Fibroblast of skin of right quadriceps (primary cell): ENCODE data around the gene RNF181.
"Not testable (repeated sequence)": the region's sequence is repeated elsewhere in the genome, so short reads cannot be mapped to it uniquely, and the experiment has no call there.

Source experiments
- DNase-seq: peaks from one replicate; pipeline ENCODE4 v3.0.0-alpha.2; 2013

RNF181 gene, protein sequence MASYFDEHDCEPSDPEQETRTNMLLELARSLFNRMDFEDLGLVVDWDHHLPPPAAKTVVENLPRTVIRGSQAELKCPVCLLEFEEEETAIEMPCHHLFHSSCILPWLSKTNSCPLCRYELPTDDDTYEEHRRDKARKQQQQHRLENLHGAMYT

DNA sequence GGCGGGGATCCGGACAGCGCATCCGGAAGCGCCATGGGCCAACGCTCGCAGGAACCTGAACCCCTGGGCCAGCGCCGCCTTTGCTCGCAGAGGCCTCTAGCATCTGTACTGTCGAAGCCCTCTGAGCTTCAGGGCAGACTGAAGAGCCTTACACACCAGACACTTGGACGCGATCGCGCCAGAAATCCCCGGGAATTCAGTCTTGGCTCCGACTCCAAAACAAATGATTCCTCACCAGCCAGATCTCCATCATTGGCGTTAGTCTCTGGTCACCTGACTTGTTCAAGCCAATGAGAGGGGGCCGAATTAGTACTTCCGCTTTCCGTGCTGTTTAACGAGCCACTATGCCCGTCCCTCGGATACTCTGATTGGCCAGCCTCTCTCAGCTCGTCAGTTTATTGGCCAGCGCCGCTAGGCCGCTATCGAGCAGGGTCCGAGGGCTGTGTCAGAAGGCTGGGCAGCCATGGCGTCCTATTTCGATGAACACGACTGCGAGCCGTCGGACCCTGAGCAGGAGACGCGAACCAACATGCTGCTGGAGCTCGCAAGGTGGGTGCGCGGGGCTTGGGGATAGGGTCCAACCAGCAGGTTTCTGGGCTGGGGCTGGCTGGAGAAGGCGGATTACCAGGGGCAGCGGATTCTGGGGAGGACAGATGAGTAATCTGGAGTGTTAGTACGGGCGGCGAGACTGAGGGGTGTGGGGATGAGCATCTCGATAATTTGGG is at the start of gene RNF181:
RNF181 (plus strand) TSS at position 445 of the 725 bp plus-strand sequence; CDS start at position 464, 19 bp downstream.
- peak; percentile 98 for DNase-seq

DNA sequence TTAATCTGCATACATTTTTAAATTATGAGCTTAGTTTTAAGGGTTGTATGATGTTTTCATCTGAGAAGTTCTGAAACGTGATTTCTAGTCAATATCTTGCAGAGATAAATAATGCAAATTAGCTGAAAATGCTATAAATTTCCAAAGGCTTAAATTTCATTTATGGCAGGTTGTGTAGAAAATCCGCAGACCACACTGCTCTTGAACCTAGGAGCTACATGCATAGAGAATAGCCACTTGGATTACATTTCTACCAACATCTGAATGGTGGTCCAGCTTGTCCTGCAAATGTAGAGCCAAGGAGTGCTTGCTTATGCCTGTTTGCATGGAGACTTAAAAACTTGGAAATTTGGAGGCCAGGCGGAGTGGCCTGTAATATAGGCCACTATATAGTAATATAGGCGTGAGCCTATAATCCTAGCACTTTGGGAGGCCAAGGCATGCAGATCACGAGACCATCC is 49.7 kb upstream of the RNF181 start:
- DNase-seq: no peak

DNA sequence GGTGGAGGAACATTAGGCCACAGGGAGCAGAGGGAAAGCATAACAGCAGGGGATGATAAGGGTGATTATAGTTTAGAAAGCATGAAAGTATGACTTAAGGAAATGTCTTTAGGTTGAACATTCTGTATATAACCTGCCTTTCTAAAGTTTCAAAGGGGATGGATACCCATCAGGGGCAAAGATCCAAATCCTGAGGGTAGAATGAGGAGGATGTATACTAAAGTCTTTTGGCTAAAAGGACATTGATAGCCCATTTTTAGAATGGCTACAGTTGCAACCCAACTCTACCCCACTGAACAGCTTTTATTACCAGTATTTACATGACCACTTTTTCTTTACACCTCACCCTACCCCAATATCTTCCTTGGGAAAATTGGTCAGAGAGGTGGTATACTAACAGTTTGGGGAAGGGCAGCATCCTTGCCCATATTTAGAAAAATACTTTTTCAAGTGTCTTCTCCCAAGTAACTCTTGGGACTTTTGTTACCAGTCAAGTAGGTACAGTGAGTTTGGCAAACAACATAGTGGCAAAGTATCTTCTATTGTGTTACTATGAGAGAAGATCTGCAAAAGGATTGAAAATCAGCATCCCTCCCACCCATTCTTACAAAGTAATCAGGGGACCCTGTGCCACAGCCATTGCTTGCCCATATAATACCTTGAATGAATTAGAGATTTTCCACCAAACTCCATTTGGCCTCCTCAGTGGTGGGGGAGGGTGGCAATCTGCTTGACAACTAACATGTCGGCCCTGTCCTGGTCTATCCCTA is 48.3 kb upstream of the RNF181 start:
- DNase-seq: no peak

DNA sequence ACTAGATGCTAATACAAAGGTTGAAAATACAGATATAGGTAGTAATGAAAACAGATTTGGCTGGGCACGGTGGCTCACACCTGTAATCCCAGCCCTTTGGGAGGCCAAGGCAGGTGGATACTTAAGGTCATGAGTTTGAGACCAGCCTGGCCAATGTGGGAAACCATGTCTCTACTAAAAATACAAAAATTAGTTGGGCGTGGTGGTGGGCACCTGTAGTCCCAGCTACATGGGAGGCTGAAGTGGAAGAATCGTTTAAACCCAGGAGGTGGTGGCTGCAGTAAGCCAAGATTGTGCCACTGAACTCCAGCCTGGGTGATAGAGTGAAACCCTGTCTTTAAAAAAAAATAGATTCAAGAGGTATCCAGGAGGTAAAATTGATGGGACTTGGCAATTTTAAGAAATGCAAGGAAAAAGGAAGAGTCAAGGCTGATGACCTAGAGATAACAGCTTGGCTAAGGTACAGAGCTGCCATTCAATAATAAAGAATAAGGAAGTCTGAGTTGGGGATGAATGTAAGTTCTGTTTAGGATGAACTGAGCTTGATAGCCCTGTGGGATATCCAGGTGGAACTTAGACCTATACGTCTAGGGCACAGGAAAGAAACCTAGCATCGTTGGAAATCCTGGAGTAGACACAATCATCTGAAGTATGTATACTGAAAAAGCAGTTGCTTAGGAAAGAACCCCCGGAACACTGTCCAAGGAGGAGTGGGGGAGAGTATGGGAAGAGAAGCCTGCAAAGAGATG is 47.5 kb upstream of the RNF181 start:
- DNase-seq: no peak

DNA sequence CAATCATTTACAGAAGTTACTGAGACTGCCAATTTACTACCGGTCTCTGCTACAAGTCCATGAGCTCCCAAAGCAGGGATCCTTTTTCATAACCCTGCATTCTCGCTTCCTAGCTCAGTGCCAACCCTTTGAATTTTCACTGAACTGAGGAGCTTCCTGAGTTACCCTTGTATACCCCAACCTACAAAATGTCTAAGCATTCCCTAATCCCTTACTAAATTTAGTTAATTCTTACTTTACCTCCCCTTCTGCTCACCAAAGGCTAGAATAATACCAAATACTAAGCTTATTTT is 47.0 kb upstream of the RNF181 start:
- DNase-seq: no peak

DNA sequence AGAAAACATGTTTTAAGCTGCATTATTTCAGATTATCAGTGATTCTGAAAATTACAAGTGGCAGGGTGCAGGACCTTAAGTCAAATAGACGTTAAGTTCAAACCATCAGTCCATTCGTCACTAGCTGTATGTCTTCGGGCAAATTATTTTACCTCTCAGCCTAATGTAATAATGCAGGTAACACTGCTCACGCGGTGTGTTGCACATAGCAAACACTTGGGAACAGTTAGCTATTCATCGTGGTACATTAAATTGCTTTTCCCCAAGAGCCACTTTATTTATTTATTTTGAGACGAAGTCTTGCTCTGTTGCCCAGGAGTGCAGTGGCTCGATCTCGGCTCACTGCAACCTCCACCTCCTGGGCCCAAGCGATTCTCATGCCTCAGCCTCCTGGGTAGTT is 46.5 kb upstream of the RNF181 start:
- no peak for DNase-seq

DNA sequence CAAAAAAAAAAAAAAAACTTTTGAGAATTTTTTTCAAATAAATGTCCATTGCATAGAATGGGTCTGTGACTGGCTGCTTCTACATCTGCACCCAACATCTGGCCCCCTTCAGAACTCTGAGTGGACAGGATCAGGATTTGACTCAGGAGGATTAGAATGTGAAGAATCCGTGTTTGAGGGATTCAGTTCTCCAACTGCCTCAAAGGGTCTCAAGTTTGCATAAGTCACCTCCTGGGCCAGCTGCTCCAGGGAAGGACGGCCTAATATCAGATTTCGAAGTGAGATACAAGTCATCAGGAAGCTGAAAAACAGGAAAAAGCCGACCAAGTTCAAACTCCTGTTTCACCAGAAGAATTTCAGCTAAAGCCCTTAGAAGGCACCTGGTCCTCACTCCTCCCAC is 45.7 kb upstream of the RNF181 start:
- peak; percentile 93 for DNase-seq

DNA sequence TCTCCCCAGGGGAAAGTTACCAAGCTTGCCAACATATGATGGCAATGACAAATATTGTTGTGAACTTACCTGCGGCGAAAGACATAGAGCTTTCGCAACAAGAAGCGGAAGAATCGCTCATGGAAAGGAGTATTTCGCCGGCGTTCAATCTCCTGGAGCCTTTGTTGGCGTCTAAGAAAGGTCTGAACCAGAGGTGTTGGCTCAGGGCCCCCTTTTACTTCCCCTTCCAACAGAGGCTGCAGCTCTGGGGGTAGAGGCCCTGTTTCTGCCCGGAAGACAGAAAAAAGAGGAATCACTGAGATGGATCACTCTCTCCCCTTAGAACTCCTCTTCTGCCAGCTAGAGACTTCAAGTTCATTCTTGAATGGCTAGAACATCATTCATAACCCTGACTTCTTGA is 45.1 kb upstream of the RNF181 start:
- DNase-seq: no peak

DNA sequence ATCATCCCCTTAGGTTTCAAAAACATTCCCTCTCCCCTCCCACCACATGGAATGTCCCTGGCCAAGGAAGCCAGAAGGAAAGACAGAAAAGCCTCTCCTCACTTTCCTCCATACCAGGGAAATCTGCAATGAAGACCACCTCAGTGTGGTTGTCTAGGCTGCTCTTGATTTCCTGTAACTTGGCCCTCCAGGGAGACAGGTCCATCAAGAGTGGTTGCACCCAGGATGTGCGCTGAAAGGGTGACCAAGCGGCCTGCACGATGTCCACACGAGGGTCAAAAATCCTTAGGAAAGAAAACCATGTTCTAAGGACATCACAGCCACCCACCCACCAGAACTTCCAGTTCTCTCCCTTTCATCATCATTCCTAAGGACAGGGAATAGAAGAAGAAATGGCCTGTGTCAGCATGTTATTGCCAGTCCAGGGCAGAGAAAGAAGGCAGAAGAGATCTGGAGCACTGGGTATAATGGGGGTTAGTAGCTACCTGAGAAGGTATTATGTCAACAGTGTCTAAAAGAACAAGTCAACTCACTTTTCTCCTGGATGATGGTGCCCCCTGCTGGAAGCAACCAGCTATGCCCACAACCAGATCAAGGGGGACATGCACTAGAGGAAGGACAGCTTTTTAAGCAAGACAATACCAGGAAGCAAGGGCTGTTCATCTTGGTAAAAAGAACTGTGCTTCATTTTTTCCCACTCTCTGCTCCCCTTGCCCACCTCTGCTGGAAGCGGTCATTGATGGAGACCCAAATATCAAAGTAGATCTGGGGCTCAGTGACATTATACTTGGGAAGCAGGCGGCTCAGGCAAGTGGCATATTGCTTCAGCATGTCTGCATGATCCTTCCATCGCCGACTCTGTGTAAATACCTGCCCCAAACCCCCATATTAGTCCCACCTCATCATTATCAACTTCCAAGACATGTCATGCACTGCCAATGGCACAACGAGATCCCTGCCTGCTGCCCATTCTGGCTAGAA is 43.6 kb upstream of the RNF181 start:
- peak; percentile 65 for DNase-seq

DNA sequence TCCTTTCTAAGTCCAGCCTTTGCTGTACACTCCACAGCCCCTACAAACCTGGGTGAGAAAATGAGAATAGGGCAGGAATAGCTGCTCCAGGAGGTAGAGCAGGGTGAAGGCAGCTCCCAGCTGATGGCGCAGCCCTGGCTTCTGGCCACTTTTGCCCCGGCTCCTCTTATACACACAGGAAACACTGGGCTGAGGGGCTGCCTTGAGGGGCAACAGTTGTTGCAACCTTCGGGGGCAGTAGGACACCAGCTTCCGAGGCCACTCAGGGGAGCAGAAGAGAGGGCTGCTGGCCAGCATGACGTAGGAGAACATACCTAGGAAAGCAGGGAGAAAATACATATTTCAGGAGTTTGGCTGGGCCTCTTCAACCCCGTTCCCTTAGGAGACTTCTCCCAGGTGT is 42.4 kb upstream of the RNF181 start:
- no peak for DNase-seq

DNA sequence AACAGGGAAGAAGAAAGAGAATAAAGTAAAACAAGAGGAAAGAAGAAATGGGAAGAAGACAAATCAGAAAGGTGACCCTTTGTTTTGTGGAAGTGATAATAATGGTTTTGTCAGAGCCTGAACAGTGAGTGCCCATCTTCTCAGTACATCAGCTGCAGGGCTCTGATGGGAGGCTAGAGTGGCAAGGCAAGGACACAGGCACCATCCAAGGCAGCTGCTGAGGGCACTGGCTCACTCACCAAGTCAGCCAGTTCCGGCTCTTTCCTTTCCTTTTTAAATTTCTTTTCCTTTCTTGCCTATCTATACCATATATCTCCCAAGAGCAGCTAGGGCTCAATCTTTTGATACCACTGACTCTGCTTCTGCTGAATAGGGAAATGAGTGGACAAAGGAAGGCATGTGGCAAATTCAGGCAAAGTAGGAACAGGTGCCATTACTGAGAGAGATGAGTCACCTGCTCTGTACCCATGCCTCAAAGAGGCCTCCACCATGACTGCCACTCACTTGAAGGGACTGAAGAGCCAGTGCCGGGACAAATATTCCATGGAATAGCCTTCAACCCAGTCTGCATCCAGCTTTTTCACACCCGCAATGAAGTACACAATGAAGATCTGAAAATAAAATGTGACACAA is 40.4 kb upstream of the RNF181 start:
- no peak for DNase-seq

DNA sequence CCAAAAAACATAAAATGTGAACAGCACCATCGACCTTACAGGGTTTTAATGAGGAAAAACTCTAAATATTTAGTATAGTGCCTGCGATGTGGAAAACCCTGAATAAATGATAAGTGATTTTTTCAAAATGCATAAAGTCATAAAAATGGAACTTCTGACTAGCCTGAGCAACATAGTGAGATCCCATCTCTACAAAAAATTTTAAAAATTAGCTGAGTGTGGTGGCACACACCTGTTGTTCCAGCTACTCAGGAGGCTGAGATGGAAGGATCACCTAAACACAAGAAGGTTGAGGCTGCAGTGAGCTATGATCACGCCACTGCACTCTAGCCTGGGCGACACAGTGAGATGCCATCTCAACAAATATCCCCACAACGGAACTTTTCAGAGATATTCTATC is 38.4 kb upstream of the RNF181 start:
- no peak for DNase-seq

DNA sequence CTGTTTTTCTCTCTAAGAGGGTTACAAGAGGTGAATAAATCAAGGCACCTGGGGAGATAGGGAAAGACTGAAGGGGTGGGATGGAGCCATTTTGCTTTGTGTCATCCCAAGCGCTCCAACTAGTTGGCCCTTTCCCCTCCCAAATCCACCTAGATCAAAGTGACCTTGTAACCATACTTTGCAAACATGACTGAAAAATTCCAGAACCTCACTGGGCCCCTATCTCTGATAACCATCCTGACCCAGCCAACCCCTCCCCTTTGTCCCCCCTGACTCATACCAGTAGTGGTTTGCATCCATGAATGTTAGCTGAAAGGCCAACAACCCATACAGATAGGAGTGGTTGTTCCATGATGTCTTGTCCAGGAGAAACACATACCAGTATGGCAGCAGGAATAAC is 37.4 kb upstream of the RNF181 start:
- DNase-seq: no peak

DNA sequence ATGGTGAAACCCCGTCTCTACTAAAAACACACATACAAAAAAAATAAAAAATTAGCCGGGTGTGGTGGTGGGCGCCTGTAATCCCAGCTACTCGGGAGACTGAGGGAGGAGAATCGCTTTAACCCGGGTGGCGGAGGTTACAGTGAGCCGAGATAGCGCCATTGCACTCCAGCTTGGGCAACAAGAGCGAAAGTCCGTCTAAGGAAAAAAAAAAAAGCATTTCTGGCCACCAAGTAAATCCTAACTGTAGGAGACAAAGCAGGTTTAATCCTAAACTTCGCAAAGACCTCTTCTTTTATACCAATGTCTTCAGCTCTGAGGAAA is 35.2 kb upstream of the RNF181 start:
- DNase-seq: not testable (repeated sequence)

DNA sequence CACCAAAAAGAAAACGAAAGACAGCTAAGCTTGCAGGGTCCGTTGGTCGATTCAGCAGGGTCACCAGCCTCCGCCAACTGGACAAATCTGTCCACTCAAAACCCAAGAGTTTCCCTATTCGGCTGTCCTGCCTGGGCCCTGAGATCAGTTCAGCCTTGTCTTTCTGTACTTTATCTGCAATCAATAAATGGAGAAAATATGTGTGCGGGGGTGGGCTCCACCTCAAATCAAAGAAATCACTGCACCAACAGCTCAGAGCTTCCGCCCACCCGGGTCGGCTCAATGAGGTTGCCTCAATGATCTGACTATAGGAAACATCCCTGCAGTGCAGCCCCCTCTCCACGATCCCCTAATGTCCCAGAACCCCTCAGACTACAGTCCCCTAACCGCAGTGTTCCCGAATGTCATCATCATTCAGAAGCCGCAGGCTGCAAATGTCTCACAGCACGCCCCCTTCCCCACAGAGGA is 34.7 kb upstream of the RNF181 start:
- DNase-seq: no peak

DNA sequence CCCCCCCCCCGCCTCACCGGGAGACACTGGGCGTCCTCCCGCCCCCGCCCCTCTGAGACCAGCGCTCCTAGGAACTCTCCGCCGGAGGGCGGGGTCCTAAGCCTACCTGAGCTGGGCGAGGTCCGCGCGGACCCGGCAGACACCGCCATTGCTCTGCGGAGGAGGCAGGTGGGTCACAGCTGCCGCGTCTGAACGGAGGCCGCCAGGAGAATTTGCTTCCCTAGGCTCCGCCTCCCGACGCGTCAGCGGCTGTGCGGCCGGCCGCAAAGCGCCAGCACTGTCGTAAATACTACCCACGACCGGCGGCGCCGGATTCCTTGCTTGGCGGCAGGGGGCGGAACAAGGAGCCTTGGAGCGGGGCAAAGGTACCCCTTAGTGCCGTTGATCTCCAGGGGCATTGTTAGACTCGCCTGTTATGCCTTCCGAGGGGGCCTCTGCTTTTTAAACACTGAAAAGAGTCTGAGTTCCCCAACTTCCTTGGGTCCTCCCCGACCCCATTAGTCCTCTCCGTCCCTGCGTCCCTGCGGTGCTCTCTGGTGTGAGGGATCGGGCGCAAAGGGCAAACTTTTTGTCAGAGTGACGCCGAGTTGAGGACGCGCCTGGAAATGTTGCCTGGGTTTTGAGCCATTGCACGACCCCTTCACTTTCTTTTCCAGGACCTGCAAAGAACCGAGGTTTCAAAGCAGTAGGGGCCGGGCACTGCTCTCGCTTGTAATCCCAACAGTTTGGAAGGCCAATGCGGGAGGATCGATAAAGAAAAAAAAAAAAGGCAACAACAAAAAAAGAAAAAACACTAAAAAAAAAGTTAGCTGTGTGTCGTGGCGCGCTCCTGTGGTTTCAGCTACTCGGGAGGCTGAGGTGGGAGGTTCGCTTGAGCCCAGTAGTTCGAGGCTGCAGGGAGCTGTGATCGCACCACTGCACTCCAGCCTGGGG is 34.0 kb upstream of the RNF181 start, which contains the start of gene GGCX:
GGCX (minus strand) TSS at position 214 of the 933 bp plus-strand sequence; CDS start at position 149, 65 bp downstream.
- DNase-seq: peak; percentile 92

DNA sequence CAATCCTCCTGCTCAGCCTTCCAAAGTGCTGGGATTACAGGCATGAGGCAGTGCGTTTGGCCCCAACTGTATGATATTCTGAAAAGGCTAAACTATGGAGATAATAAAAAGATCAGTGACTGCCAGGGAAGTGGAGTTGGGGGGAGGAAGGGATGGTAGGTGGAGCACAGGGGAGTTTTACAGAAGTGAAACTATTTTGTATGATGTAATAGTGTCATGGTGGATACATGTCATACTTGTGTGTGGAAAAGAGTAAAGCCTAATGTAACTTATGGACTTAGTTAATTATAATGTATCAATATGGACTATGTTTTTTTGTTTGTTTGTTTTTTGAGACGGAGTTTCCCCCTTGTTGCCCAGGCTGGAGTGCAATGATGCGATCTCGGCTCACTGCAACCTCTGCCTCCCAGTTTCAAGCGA is 31.4 kb upstream of the RNF181 start:
- DNase-seq: no peak

DNA sequence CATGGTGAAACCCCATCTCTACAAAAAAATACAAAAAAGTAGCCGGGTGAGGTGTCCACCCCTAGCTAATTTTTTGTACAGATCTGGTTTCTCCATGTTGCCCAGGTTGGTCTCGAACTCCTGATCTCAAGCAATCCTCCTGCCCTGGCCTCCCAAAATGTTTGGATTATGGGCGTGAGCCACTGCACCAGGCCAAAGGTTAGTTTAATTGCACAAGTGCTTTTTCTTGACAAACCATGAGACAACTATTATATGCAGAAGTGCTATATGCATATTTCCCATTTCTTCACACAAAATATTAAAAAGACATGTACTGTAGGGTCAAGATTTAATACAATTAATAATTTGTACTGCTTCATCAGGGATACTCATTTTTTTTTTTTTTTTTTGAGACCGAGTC is 29.3 kb upstream of the RNF181 start:
- no peak for DNase-seq

DNA sequence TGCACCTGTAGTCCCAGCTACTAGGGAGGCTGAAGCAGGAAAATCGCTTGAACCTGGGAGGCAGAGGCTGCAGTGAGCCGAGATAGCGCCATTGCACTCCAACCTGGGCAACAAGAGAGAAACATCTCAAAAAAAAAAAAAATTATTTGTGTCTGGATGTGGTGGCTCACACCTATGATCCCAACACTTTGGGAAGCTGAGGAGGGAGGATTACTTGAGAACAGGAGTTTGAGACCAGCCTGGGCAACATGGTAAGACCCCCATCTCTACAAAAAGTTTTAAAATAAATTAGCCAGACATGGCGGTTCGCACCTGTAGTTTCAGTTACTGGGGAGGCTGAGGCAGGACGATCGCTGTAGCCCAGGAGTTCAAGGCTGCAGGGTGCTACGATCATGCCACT is 19.8 kb upstream of the RNF181 start:
- no peak for DNase-seq

DNA sequence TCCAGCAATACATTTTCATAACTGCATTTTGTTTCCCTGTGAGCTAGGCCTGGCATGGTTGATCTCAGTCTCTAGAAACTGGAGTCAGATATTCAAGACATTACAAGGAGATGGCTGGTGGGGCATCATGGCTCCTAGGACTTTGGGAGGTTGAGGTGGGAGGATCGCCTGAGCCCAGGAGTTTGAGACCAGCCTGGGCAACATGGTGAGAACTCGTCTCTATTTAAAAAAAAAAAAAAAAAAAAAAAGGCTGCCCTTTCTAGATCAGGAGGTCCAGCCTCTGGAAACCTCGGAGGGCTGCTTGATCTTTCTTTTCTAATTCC is 18.5 kb upstream of the RNF181 start:
- no peak for DNase-seq
